Measurements from ENCODE around the gene WDR93.

Gene WDR93

GRCh38 chr15:89693091-89693490 is 2.5 kb downstream of the WDR93 start:
- no peak for DNase-seq

- DNase-seq = no peak
Measured at GRCh38 chr15:89693696-89694095, 3.1 kb downstream of the WDR93 start.

- no peak for DNase-seq
Measured at GRCh38 chr15:89695198-89695597, 4.6 kb downstream of the WDR93 start.

- no peak for DNase-seq
Measured at GRCh38 chr15:89704411-89704810, 13.8 kb downstream of the WDR93 start.

- peak; percentile 3 for DNase-seq
Measured at GRCh38 chr15:89707577-89707976, 17.0 kb downstream of the WDR93 start.

GRCh38 chr15:89714775-89715174 is 24.2 kb downstream of the WDR93 start:
- DNase-seq = no peak

- no peak for DNase-seq
Measured at GRCh38 chr15:89723031-89723430, 32.4 kb downstream of the WDR93 start.

GRCh38 chr15:89724621-89725020 is 34.0 kb downstream of the WDR93 start:
- DNase-seq = no peak

- DNase-seq = no peak
Measured at GRCh38 chr15:89725064-89725463, 34.5 kb downstream of the WDR93 start.

- no peak for DNase-seq
Measured at GRCh38 chr15:89728254-89728653, 37.6 kb downstream of the WDR93 start.

GRCh38 chr15:89731275-89731674 is 40.7 kb downstream of the WDR93 start:
- DNase-seq = no peak

GRCh38 chr15:89732451-89733172 is 42.0 kb downstream of the WDR93 start:
- no peak for DNase-seq

GRCh38 chr15:89735773-89736172 is 45.2 kb downstream of the WDR93 start:
- no peak for DNase-seq

- DNase-seq = peak; percentile 49
Measured at GRCh38 chr15:89740137-89740536, 49.5 kb downstream of the WDR93 start.

- no peak for DNase-seq
Measured at GRCh38 chr15:89743011-89743410, 52.4 kb downstream of the WDR93 start.

GRCh38 chr15:89743594-89743993 is 53.0 kb downstream of the WDR93 start:
- DNase-seq = no peak

GRCh38 chr15:89745131-89745530 is 54.5 kb downstream of the WDR93 start:
- no peak for DNase-seq

GRCh38 chr15:89745768-89746167 is 55.2 kb downstream of the WDR93 start:
- no peak for DNase-seq

GRCh38 chr15:89746386-89746780 is 55.8 kb downstream of the WDR93 start:
- no peak for DNase-seq

GRCh38 chr15:89747708-89748682 is 57.4 kb downstream of the WDR93 start:
- DNase-seq = no peak

- no peak for DNase-seq
Measured at GRCh38 chr15:89749054-89749453, 58.4 kb downstream of the WDR93 start.

- no peak for DNase-seq
Measured at GRCh38 chr15:89749526-89749925, 58.9 kb downstream of the WDR93 start.

- no peak for DNase-seq
Measured at GRCh38 chr15:89749951-89750559, 59.4 kb downstream of the WDR93 start.
